ENCODE data around the gene EFCC1.

EFCC1 gene

DNA sequence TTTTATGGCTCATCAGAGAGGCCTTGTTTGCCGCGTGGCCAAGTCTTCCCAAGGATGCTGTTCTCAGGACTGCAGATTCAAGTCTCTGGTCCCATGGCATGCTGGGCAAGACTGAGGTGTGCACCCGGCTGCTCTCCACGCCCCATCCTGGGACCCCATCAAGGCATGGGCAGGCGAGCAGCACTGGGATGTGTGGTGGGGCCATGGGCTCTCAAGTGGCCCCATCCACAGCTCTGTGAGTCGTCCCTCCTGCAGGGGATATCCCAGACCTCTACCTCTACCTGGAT is 46.4 kb downstream of the EFCC1 start:
- TF ChIP-seq, protein P1, sequence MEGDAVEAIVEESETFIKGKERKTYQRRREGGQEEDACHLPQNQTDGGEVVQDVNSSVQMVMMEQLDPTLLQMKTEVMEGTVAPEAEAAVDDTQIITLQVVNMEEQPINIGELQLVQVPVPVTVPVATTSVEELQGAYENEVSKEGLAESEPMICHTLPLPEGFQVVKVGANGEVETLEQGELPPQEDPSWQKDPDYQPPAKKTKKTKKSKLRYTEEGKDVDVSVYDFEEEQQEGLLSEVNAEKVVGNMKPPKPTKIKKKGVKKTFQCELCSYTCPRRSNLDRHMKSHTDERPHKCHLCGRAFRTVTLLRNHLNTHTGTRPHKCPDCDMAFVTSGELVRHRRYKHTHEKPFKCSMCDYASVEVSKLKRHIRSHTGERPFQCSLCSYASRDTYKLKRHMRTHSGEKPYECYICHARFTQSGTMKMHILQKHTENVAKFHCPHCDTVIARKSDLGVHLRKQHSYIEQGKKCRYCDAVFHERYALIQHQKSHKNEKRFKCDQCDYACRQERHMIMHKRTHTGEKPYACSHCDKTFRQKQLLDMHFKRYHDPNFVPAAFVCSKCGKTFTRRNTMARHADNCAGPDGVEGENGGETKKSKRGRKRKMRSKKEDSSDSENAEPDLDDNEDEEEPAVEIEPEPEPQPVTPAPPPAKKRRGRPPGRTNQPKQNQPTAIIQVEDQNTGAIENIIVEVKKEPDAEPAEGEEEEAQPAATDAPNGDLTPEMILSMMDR (IDR thresholded peaks at IDR 0.05; ENCODE audit: low read depth, low read length): no peak

DNA sequence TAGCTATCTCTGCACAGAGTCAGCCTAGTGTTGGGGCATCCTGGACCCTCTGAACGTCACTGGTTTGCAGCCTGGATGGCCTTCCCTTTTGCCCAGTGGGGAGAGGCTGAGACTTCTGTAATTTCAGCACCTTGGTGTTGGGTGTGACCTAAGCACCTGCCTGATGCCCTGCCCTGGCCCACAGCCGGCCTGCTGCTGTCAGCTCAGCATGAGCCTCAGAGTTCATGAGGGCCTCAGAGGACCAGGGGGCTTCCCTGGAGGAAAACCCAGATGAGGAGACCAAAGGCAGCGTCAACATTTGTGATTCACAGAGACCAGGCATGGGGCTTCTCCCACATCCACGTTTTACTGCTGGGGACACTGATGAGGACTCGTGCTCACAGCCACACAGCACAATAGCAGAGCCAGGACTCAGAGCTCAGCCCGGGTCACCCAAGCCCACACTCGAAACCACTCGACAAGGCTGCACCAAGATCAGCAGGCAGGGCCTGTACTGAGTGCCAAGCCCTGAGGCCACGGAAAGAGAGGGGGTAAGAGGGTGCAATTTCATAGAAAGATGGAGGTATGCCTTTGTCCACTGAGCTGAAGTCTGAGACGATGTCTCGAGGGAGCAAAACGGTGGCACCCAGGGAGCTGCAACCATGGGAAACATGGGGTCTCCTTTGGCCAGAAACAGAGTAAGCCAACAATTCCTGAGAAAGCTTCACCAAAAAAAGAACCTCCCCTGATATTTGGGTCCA is 49.6 kb downstream of the EFCC1 start:
- Histone ChIP-seq H3K4me3 (ENCODE audit: low read depth, low read length) (no peak overlapping the region), H3K27ac (no peak overlapping the region), H3K27me3 (ENCODE audit: insufficient read depth, low read depth, severe bottlenecking) (no peaks in the 10 kb centered on the region), H3K36me3 (no peaks in the 10 kb centered on the region), H3K9me3 (ENCODE audit: severe bottlenecking) (peaks cover 8% of the 10 kb centered on the region)
- TF ChIP-seq, protein P1 (IDR thresholded peaks at IDR 0.05; ENCODE audit: low read depth, low read length): no peak
- DNase-seq: no peak

More for the DNA sequence above, 46.4 kb downstream of the EFCC1 start:
- peaks cover 12% of the 10 kb centered on the region for H3K9me3 ChIP-seq (ENCODE audit: severe bottlenecking)
- no peaks in the 10 kb centered on the region for H3K36me3 ChIP-seq
- no peaks in the 10 kb centered on the region for H3K27me3 ChIP-seq (ENCODE audit: insufficient read depth, low read depth, severe bottlenecking)
- H3K4me3 ChIP-seq (ENCODE audit: low read depth, low read length): no peak overlapping the region
- H3K27ac ChIP-seq: no peak overlapping the region
- DNase-seq: no peak

DNA sequence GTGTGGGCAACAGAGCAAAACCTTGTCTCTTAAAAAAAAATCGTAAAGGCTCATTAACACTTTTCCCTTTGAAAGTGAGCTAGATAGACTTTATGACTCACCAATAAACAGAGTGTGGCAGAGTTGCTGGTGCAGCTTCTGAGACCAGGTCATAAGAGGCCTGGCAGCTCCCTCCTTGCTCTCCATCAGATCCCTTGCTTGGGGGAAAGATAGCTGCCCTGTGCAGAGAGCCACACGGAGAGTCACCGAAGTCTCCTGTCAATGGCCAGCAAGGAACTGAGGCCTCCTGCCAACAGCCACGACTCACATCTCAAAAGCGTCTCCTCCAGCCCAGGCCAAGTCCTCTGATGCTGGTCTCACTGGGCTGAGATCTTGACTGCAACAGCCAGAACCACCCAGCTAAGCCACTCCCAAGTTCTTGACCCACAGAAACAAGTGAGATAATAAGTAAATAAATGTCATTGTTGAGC is 50.8 kb downstream of the EFCC1 start:
- TF ChIP-seq, protein P1 (IDR thresholded peaks at IDR 0.05; ENCODE audit: low read depth, low read length): no peak
- DNase-seq: no peak
- Histone ChIP-seq H3K36me3 (no peaks in the 10 kb centered on the region), H3K4me3 (ENCODE audit: low read depth, low read length) (no peak overlapping the region), H3K27ac (no peak overlapping the region), H3K27me3 (ENCODE audit: insufficient read depth, low read depth, severe bottlenecking) (no peaks in the 10 kb centered on the region), H3K9me3 (ENCODE audit: severe bottlenecking) (peaks cover 7% of the 10 kb centered on the region)

DNA sequence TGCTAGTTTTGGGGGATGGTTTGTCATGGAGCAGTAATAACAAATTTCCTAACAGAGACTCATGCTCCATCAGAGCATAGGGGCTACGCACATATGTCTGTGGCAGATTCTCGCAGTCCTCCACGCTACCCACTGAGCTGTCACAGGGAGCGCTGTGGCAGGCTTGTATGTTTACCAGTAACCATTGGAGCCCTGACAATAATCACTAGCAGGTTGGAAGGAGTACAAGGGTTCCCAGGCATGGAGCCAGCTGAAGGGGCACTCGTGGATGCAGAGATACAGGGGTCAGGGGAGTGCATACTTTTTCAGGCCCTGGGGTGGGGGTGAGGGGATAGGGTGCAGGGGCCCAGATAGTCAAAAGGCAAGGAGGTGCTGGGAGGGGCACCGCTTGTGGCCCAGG is 51.6 kb downstream of the EFCC1 start:
- Histone ChIP-seq H3K9me3 (ENCODE audit: severe bottlenecking) (peaks cover 7% of the 10 kb centered on the region), H3K27ac (no peak overlapping the region), H3K4me3 (ENCODE audit: low read depth, low read length) (no peak overlapping the region), H3K27me3 (ENCODE audit: insufficient read depth, low read depth, severe bottlenecking) (no peaks in the 10 kb centered on the region), H3K36me3 (no peaks in the 10 kb centered on the region)
- TF ChIP-seq, protein P1 (IDR thresholded peaks at IDR 0.05; ENCODE audit: low read depth, low read length): no peak
- DNase-seq: no peak

DNA sequence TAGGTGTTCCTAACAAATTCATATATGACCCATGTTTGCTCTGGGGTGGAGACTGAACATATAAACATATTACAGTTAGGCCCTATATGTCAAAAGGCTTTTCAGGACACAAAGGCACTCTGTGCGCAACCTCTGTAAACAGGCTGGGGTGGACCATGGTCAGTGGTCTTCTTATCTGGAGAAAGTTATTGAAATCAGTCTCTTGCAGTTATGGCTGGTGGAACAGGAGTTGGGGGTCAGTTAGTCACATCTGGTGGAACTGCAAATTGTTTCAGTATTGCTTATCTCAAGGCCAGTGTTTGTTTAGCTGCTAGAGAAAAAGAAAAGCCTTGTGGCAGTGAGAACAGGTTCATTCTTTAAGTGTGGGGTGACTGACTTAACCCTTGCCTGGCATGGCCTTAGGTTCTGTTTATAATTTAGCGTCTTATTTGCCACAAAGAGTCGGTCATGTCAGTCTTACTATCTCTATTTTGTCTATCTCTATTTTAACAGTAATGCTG is 53.6 kb downstream of the EFCC1 start:
- Histone ChIP-seq H3K9me3 (ENCODE audit: severe bottlenecking) (no peaks in the 10 kb centered on the region), H3K36me3 (no peaks in the 10 kb centered on the region), H3K4me3 (ENCODE audit: low read depth, low read length) (no peak overlapping the region), H3K27me3 (ENCODE audit: insufficient read depth, low read depth, severe bottlenecking) (no peaks in the 10 kb centered on the region), H3K27ac (no peak overlapping the region)
- TF ChIP-seq, protein P1 (IDR thresholded peaks at IDR 0.05; ENCODE audit: low read depth, low read length): no peak
- DNase-seq: no peak

Measured in WERI-Rb-1 (cell line).